HG02840 (cell line): ENCODE data around the gene XIRP1.

Experiments used
- ATAC-seq: cut with Tn5 transposase; IDR thresholded peaks from one replicate; pipeline ENCODE4 v1.9.1; 2021; ENCODE audit warnings: mild to moderate bottlenecking, moderate library complexity, moderate number of reproducible peaks; ENCODE audit not compliant: unreplicated experiment, low FRiP score

Gene XIRP1

DNA sequence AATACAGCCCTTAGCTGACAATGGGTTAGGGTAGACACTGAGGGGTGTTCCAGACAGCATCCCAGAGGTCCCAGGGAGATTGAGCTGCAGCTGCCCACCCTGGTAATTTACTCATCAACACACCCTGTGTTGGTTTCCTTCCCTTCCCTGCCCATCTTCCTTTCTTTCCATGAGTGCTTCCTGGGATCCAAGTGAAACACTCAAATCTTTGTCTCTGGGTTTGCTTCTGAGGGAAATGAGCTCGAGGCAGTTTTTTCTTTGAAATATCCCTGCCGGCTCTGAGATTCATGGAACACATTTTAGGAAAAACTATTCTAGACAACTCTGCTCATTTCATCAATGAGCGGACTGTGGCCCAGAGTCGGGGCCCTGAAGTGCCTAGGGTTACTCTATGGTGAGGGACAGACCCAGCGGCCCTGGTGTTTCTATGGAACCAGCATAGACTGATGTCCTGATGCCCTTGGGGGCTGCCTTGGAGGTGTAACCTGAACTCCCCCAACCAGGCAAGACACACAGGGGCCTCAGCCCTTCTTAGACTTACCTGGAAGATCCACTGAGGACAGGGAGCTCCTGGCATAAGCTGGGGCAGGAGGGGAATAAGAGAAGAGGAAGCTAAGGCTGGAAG is 24.1 kb downstream of the XIRP1 start:
- ATAC-seq, result no peak

DNA sequence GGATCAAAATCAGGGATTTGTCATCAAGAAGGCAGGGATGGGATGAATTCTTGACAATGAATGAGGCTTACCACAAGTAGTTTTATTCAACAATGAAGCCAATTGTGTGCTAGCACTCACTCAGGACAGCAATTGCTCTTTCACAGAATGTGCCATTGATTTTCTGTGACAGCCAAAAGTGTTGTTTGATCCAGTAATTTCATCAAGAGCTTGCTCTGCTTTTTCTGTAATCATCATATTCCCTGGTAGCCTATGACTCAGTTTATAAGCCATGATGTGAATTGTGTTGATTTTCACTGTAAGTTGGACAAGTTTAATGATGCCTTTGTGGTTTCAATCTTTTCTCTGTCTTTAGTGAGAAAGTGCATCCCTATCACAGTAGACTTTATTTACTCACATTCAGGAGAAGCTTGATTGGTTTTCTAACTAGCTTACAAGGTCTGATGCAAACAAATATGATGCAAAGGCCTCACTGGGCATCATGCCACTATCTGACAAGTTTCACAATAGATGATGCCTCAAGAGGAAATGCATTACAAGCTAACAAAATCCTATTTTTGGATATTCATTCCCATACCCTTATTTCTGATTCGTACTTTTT is 25.4 kb downstream of the XIRP1 start:
- ATAC-seq, result no peak

DNA sequence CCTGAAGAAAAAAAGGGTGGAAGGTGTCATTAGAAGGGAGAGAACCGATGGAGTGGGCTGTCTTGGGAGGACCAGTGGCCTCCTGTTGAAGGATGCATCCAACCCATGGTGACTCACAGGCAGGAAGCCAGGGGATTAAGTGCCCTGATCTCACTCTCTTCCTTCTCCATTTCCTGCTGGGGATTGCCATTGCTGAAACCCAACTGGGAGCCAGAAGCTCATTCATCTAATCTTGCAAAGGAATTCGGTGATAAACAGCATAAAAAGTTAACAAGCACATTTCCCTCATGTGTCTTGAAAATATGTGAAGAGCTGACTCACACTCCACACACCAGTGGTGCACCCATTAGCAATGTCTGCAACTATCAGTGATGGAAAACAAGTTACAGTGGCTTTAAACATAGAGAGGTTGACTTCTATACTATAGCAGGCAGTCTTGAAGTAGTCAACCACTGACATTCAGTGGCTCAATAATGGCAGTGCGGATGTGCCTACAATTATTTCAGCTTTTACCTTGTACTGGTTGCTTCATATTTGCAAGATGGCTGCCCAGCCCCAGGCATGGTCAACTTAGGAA is 26.2 kb downstream of the XIRP1 start:
- ATAC-seq, result no peak

DNA sequence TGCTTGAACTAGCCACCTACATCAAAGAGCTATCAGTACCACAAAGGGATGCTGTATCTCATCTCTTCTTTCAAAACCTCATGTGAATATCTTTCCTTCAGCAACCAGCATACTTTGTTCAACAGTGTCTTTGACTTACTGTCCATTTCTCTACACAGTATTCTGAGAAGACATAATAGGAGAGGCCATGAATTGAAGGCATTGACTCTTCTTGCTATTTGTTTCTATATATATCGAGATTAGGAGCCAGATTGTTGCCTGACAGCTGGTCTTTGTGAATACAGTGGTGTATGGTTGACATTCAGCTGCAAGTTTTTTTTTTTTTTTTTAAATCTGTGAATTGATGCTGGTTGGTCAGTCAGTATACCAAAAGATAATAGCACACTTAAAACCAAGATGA is 26.9 kb downstream of the XIRP1 start:
- no peak for ATAC-seq

DNA sequence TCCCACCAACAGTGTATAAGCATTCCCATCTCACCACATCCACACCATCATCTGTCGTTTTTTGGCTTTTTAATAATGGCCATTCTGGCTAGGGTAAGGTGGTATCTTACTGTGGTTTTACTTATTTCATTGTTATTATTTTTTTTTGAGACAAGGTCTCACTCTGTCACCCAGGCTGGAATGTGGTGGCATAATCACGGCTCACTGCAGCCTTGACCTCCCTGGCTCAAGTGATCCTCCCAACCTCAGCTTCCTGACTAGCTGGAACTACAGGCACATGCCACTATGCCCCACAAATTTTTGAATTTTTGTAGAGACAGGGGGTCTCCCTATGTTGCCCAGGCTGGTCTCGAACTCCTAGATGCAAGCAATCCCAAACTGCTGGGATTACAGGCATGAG is 28.0 kb downstream of the XIRP1 start:
- ATAC-seq, result no peak

DNA sequence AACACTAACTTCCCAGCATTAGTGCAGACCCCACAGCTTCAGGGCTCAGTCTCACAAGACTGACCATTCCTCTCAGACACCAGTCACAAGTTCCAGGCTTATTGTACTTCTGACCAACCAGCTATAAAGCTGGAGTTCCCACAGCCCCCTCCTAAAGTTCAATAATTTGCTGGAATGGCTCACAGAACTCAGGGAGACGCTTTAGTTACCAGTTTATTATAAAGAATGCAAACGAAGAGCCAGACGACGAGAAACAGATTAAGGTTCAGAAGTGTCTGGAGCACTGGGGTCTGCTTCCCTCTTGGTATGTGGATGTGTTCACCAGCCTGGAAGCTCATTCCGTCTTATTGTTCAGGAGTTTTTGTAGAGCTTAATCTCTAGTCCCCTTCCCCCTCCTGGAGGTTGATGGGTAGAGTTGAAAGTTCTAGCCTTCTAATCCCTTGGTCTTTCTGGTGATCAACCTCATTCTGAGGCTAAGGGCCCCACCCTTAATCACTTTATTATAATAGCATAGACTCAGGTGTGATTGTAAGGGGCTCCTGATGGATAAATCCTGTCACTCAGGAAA is 34.2 kb downstream of the XIRP1 start:
- no peak for ATAC-seq

DNA sequence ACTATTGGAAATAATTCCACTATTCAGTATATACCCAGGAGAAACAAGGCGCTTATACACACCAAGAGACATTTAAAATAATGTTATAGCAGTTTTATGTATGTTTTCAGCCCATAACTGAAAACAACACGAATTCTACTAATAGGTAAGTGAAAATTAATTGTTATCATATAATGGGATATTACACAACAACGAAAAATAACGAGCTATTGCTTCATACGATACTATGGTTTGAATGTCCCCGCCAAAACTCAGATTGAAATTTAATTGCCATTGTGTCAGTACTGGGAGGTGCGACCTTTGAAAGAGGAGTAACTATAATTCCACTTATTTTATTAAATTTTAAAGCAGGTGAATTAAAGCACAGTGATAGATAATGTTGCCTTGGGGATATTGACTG is 35.0 kb downstream of the XIRP1 start:
- no peak for ATAC-seq

DNA sequence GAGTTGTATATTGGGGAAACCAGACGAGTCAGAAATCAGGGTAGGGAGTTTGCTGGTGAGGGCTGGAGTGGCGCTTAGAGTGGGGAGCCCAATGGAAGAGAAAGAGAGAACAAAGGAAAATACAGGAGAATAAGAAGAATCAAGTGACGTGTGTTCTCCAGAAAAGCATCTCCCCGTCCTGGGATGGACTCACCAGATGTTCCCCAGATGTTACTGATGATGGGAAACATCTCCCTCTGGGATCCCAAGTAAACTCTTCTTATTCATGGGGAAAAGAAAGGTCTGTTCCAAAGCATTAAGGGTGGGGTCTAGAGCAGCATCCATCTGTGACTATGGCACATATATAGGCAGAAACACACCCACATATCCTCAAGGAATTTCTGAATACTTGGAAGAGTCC is 36.0 kb downstream of the XIRP1 start:
- no peak for ATAC-seq

DNA sequence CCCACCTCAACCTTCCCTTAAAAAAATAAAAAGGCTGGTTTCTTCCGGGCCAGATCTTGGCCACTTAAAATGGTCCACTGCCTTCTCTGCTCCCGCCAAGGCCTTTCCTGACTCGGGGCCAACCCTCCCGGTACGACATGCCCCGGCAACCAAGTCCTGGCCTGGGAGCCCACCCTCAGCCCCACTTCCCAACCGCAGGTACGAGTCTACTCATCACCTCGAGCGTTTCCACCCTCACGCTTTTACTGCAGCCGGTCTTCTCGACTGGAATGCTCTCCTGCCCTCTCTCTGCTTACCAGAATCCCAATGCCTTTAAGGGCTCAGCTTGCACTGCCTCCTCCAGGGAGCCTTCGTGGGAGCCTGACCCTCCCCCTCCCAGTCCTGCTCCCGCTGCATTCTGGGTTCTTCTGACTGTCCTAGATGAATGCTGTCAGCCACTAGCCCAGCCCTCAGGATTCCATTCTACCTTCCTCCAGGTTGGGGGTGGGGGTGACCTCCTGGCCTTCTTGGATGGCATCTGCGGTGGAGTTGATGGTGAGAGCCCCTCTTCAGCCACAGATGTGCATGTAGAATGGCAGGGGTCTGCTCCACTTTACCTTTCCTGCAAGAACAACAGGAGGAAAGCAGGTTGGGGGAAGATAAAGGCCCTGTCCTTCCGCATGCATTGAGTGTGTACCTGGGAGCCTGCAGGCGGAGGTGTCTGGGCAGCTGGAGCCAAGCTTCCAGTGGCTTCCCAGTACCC is 37.9 kb downstream of the XIRP1 start:
- ATAC-seq, result no peak

DNA sequence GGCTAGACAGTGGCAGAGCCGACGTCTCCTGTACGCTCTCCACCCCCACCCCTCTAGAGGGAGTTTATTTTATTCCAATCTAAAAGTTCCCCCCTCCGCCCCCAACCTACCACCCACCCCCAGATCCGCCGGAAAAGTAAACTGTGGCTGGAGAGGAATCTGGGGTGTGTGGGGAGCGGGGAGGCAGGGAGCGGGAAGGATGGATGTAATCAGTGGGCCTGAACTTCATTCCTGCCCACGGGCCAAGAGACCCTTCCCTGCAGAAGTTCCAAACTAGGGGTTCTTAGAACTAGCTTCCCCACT is 38.5 kb downstream of the XIRP1 start:
- ATAC-seq, result no peak

DNA sequence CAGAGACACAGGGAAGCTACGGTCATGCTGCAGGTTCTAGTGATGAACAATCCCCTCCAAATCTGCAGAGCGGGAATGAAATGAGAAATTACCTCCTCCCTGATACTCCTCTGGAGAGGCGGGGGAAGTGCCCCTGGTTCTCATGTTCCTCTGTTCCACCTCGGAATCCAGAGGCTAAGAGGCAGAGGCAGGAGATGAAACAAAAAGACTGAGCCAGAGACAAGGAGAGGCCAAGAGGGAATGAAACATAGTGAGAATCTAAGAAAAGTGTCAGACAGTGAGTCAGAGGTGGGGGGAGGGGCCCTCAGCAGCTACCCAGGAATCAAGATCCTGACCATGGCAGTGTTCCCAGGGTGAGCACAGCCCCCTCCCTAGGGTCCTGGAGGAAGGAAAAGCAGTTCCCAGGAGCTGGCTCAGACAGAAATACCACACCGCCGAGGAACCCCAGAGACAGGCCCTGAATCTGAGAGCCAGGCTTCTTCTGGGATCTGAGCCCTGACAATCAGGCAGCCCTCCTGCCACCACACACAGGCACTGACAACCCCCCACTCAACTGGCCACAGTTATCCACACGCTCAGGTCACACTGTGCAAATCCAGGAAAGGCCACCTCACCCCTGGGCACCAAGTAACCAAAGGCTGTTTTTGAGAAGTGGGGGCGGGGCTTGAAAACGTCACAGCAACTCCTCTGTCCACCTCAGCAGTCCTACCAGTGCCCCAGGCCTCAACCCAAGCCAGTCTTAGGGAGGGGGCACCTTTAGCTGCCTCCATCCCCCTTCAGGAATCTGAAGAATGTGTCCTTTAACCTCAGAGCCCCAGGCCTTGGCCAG is 41.4 kb downstream of the XIRP1 start:
- ATAC-seq, result no peak

DNA sequence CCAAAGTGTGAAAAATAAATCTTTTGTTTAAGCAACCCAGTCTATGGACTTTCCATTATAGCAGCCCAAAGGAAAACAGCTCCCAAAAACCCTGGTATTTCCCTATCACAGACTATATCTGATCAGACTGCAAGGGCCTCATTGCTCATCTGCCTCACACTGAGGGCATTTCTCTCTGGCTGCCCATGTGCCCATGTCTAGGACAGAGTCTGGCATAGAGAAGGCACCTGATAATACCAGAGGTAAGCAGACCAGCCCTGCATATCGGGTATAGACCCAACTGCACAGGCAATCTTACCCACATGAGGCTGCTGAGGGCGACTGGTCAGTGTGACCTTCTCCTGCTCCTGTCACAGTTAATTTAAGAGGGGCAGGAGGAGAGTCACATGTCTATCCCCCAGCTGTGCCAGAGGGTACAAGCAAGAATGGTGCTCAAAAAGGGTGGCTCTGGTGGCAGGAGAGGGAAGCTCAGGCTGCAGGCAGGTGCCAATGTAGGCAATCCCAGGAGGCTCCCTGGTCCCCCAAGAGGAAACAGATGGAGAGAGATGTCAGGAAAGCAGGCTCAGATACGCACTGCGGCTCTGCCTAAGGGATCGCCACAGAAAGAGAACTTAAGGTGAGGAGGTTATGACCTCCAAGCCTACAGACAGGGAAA is 42.1 kb downstream of the XIRP1 start:
- ATAC-seq, result no peak

DNA sequence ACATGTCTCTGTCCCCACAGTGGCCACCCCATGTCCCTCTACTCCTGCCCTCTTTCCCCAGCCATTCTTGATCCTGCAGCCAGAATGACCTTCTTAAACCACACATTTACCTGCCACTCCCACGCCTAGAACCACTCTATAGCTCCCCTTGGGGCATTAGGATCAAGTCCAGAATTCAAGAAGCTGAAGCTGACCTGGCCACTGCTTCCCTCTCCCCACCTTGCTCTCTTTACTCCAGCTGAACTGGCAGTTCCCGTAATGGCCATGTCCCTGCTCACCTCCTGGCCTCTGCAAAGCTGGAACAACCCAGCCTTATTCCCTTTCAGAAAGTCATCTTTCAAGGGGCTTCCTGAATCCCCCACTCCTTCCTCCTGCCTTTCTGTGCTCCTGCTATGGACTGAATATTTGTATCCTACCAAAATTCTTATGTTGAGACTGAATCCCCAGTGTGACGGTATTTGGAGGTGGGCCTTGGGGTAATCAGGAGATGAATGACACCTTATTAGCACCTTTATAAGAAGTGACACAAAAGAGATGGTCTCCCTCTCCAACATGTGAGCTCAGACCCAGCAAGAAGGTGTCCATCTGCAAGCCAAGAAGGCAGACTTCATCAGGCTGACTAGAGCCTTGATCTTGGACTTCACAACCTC is 42.8 kb downstream of the XIRP1 start:
- no peak for ATAC-seq

DNA sequence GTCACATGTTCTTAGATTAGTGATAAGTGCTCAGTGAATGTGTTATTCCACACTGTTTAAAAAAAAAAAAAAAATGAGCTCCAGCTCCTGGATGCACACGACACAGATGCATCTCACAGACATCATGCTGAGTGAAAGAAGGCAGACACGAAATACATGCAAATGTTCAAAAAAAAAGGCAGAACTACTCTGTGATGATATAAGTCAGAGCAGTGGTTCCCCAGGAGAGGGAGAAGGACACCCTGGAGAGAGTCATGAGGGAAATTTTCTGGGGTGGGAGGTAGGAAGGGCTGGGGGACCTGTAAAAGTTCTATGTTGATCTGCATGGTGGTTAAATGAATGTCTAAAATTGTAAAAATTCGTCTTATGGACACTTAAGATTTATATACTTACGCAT is 43.3 kb downstream of the XIRP1 start:
- no peak for ATAC-seq

DNA sequence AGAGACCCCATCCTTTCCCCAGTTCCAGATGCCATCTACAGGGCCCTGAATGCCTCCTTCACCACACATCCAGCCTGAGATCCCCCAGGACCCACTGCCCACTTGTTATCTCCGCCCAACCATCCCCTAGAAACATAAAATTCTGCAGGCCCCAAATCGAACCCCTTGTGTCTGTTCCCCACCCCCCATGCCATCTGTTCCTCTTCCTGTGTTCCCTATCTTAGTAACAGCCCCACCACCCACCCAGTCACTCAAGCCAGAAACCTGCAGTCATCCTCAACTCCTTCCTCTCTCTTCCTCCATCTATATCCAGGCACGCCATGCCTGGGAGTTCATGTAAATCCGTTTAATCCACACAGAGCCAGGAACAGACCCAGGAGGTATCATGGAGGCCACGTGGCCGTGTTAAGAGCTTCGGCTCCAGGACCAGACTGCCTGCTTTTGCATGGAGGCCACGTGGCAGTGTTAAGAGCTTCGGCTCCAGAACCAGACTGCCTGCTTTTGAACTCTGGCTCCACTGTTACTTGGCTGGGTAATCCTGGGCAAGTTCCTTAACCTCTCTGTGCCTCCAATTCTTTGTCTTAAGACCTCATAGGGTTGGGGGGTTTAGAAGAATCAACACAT is 43.8 kb downstream of the XIRP1 start:
- no peak for ATAC-seq

DNA sequence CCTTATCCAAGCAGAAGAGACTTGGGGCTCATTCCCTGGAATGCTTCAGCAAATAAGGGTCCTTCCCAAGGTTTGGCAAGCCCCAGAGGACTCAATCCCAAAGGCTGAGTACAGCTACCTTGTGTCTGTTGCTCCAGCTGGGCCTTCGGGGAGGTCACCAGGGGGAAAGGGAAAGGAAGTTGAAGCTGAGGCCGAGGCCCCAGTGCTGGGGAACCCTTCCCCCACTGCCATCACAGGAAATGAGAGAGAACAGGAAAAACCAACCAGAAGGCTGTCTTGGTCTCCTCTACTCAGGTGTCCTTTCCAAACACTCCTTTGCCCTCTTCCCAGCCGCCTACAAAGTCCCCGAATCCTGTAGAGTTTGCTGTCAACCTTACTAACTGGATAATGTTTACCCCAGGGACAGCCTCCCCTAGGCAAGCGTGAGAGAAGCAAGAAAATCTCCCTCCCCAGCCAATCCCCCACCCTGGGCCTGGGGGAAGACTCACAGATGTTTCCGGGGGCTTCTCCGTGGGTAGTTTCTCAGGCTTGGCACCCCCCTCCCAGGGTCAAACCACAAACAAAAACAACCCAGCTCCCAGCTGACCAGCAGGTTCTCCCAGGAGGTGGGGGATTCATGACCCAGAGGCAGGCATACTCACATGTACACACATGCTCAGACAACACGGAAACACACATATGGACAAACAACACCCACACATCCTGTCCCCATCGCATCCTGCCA is 44.5 kb downstream of the XIRP1 start:
- ATAC-seq, result no peak

DNA sequence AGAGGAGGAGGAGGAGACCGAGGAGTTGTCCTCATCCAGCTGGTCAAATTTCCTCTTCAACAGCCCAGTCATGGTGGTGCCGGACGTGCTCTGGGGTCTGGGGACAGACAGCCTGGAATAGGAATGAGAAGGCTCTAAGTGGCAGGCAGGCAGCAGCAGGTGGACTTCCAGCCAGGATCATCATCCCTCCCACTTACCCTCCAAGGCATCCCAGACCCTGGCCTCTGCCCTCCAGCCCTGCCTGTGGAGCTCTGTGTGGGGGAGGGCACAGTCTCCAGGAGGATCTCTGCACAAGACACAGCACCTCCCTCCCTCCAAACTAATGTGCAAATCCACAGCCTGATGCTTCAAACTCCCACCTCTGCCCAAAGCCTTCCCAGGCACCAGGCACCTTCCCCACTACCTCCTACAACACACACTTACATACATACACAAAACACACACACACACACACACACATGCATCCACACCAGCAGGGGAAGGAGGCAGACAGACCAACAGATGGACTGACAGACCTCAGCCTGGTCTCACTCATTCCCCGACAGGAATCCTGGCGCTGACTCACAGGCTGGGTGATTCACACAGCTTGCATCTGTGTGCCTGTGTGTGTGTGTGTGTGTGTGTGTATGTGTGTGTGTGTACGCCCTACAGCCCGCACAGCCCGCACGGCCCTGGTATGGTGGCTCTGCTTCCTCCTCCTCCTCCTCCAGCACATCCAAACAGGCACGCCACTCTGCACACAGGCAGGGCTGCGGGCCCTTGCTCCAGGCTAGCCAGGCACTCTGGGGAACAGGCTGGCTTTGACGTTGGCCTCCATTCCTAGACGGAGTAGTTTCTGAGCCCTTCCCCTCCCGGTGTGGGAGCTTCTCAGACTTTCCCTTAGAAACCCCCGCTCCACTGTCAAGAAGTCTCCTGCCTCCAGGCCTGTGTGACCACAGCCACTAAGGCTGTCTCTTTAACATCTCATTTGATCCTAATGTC is 45.5 kb downstream of the XIRP1 start:
- ATAC-seq, result no peak
